HG03159 (cell line): ENCODE measurements around the gene KCNK10.
A peak's percentile ranks its signal among the peaks of the same experiment; 100 is the strongest.

Experiments used
- ATAC-seq: cut with Tn5 transposase; IDR thresholded peaks from one replicate; pipeline ENCODE4 v1.9.1; 2021; ENCODE audit warnings: mild to moderate bottlenecking, moderate library complexity; ENCODE audit not compliant: unreplicated experiment

KCNK10 gene

DNA sequence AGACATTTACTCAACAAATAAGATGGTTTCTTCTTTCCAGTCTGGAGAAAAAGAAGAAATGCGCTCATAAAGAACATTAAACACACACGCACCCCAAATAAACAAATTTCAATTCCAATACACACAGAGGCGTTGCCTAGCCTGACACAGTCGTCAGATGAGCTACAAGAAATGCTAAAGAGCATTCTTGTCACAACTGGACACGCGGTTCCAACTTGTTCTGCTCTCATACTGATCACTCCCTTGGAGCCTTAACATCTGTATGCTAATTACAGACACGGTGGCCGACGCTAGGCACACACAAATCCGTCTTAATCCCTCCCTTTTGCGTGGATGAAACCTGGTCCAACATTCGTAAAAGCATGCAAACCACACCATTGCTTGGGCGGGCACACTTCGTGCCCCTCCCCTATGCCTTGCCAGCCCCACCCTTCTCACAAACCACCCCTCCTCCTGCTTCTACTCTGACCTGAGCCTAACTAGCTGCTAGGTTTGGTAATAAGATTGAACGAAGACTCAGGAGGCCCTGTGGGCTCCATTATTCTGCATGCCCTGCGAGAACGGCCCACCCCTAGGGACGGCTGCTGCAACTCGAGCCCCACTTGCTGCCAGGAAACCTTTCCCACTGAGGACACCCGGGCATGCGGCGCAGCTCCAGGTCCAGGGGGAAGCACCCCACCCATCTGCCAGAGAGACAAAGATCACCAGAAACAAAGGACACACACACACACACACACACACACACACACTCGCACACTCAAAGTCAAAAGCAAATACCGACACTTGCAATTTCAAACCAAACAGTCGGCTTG lies 1.2 kb downstream of the KCNK10 start:
- ATAC-seq = no peak

DNA sequence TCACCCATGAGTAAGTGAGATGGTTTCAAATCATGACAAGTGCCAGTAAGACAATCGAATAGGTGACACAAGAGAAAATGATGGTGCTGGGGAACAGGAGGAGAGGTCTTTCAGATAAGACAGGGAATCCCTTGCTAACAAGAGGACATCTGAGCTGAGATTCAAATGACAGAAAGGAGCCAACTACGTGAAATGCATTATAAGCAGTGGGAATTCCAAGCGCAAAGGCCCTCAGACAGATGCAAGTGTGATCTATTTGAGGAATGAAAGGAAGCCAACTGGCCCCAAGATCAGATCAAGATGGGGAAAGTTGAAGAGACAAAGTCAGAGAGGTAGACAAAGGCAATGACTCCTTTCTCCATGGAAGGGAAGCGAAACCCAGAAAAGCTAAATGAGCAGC lies 4.7 kb downstream of the KCNK10 start:
- ATAC-seq = no peak

DNA sequence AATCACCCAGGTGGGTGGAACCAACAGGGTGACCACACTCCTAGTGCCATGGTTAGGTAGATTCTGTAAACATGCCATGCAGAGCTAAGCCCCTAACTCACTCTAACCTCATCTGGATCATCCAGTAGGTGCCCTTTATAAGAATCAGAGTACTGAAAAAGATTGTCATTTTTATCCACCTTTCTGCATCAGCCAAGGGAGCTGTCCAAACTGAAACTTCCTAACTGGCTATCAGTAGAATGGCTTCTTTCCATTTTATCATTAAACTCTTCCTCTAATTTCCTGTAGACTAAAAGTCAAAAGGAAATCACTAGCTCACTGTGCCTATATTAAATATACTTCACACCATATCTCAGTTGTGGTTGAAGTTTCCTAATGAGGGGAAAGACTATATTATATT lies 6.5 kb downstream of the KCNK10 start:
- ATAC-seq = no peak

DNA sequence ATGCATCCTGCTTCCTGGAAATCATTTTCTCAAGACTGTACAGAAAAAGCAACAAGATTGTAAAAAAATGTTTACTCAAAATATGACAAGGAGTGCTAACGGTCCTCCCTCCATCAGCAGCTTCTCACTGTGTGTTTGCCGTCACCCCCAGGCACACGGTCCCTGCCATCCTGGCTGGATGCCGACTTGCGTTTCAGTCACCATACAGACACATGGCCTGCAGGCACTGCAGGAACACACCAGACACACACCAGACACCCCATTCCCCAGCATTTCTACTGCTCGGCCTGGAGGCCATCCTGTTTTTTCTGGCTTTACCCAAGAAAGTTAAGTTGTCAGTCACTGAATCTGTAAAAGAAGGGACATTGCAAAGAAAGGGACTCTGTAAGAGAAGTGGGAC lies 10.8 kb downstream of the KCNK10 start:
- ATAC-seq = no peak

DNA sequence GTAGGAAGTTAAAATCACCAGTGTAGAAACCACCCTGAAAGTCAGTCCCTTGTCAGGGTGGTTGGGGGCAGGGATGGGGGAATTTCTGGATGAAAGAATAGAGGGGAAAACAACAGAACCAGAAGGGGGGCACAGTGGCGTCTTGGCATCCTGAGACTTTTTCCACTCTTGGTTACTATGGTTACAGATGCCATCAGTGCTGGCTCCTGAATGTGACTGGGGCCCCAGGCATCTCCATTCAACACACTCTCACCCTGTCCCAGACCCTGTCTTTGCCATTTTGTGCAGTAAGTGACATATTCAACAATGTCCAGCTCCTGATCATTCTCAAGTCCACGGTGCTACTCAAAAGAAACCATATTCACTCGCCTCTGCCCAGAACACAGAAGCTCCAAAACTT lies 11.3 kb downstream of the KCNK10 start:
- no peak for ATAC-seq

DNA sequence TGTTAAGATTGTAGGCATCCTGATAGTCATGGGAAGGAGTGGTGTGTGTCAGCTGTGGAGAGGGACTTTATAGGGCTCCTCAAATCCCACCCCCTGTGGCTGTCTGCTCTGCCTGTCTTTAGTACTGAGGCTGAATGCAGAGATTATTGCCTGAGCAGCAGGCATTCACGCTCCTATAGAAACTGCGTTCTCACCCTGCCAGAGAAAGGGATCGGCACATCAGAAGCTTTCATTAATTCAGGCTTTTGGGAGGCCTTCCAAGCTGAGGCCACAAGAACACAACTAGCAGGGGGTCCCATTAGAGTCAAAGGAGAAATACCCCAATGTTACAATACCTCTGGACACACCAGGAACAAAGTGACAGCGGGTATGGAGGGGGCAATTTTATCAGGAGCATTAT lies 12.6 kb downstream of the KCNK10 start:
- no peak for ATAC-seq

DNA sequence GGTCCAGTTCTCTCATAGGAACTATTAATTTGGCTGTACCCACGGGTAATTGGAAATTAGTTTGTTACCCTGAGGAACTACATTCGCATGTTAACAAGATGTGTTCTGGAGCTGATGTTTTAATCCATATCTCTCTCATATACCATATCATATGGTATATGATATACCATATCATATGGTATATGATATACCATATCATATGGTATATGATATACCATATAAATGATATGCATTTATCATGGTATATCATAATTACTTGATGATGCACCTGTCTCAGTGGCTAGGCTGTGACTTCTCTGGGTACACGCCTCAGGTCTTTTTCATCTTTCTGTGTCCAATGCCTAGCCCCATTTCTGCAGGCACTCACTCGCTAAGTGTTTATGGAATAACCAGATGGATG lies 13.0 kb downstream of the KCNK10 start:
- no peak for ATAC-seq

DNA sequence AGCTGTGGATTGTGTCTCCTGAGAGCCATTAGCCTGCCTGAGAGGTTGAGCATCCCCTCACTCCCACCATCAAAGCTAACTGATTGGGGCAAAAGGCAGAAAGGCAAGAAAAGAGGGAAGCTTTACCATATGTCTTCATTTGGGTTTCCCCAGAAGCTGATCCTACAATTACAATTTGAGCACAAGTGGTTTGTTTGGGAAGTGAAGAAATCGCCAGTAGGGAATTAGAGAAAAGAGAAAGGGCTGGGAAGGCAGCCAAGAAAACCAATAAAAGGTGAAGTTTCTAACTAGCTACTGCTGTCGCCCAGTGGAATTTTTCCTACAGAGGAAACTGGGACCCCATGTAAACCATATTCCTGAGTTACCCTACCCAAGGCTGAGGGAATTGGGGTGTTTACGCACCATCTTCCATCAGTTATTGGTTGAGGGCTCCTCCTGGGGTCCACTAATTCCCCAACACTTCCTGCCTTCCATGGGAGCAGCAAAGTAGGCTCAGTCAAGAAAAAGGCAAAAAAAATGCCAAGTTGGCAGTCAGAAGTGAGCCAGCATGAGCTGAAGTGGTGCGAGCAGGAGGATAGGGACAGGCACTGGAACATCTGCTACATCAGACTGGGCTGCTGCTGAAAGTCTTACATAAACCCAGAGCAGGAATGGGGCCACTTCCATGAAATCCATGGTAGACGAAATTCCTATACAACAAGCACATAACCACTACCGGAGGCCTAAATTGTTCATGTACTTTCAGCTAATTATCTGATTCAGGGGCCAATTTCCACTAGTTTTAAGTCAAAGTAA lies 17.3 kb downstream of the KCNK10 start:
- ATAC-seq = no peak

DNA sequence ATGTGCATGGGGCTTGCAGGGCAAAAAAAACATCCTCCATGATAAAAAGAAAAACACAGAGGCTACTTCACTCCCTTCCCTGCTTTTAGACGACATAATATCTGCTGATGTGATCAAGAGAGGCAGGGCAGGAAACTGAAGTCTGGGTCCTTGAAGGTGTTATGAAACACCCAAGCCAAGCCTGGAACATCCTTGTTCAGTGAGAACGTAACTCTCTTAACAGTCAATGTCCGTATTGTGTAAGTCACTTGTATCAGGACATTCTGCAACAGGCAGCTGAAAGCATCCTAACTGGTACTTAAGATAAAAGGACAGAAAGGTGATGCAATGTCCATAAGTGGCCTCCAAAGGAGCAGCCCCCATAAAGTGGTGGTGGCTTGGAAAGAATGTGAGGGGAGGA lies 20.0 kb downstream of the KCNK10 start:
- no peak for ATAC-seq

DNA sequence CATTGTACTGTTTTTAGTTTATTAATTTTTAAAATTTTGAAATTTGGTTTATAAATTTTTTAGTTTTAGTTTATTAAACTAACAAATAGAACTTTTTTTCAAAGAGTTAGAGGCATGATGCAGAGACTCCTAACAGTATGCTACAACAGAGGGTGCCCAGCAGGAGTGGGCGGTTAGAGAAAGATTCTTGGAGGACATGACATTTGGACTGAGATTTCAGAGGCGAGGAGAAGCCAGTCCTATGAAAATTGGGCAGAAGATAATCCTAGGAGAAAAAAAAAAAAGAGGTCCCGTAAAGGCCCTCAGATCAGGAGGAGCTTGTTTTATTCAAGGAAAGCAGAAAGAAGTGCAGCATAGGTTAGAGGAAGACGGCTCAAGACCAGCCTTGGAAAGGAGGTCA lies 21.7 kb downstream of the KCNK10 start:
- ATAC-seq = no peak

DNA sequence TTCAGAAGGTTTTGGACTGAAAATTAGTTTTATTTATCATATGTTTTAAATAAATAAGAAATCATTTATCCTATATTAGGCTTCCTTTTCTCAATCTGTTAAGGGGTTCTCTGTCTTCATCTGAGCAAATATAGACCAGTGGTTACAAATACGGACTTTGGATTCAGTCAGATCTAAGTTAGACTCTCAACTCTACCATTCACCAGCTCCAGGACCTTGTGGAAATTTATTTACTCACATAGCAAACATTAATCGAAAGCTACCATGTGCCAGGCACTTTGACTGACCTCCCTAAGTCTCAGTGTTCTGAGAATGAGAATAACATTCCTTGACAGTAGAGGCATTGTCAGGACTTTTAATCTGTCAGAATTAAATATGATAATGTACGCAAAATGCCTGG lies 22.3 kb downstream of the KCNK10 start:
- ATAC-seq = no peak

DNA sequence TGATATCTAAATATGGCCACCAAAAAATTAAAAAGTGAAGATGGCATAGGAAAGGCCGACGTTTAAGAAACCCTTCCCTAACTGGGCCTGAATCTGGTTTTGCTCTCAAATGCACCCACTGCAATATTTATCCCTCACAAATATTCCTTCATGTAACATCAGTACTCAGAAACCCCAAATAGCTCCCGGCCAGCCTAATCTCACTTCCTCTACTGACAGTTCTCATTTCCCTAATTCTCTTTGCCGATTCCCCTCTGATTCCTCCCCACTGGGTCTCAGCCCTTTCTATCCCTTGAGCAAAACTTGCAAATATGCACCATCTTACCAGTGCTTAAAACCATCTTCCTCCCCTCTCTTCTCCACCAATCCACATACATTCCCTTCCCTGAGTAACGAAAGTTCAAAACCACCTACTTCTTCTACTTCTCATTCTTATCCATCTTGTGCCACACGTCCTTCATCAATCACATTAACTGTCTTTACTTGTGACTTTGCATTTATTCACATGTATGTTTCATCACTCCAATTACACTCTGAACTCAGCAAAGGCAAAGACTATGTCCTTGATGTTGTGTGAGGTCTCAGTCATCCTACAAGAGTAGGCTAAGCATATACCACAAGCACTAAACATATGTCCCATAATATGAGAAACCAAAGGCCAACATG lies 23.1 kb downstream of the KCNK10 start:
- peak; percentile 76 for ATAC-seq

DNA sequence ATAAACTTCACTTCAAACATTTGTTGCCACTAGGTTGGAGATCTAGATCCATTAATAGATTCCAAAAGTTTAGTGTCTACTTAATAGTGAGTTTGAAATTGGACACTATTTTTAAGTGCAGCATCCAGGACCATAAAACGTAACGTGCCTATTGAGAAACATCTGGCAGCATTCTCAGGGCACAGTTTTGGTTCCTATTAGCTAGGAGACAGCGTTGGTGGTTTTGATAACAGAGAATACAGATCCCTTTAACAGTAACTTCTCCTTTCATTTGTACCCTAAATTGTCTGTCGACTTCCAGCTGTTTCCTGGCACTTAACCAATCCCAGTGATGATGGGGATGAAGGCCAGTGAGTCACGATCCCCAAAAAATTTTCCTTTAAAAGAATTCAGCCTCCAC lies 25.8 kb downstream of the KCNK10 start:
- no peak for ATAC-seq

DNA sequence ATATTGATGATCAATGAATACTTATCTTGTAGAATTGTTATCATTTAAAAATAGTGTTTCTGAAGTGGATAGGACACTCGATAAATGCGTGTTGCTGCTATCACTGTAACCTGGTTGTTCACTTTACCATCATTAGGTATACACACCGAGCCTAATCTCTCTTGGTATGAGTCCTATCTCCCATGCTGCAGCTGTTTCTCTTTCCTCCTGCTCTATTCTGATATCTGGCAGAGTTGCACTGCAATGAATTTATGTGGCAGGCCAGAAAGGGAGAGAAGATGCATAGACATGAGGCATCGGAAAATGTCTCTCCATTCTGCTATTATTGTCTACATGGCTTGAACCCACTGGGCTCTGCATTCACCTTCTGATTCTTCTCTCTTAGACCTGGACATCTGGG lies 26.7 kb downstream of the KCNK10 start:
- no peak for ATAC-seq

DNA sequence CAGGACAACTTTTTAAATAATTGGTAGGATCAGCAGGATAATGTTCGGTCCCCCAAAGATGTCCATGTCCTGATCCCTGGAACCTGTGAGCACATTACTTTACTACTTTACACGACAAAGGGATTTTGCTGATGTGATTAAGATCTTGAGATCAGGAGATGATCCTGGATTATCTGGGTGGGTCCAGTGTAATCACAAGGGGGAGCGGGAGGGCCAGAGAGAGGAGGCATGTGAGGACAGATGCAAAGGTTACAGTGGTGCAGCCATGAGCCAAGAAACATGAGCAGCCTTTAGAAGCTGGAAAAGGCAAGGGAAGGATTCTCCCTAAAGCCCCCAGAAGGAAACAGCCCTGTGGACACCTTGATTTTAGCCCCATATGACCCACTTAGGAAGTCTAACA lies 33.1 kb downstream of the KCNK10 start:
- ATAC-seq = no peak

DNA sequence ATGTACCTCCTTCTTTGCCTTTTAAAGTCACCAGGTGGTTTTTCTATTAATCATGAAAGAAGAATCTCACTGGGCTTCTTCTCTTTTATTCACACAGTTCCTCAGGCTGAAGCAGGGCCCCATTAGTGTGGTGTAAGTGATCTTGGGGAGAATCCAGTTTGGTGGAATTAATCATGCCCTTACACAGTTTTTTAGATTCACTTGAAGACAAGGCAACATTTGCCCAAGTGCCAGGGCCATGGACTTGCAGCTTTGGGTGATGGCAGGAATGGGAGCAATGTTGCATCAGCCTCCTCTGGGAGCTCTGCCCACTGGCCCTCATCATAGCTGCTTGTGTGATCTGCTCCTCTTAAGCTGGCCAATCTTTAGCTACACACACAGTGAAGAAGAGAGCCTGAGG lies 33.8 kb downstream of the KCNK10 start:
- ATAC-seq = no peak

DNA sequence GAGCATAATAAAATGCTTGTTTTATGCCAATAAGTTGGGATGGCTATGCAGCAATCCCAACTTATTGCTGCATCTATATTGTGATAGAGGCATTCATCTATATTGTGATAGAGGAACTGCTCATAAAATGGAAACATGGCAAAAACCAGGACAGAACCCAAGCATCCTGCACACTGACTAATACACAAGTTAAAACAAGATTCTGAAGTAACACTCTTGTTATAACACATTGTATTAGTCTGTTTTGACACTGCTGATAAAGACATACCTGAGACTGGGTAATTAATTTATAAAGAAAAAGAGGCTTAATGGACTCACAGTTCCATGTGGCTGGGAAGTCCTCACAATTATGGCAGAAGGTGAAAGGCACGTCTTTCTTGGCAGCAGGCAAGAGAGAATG lies 36.8 kb downstream of the KCNK10 start:
- ATAC-seq = no peak

DNA sequence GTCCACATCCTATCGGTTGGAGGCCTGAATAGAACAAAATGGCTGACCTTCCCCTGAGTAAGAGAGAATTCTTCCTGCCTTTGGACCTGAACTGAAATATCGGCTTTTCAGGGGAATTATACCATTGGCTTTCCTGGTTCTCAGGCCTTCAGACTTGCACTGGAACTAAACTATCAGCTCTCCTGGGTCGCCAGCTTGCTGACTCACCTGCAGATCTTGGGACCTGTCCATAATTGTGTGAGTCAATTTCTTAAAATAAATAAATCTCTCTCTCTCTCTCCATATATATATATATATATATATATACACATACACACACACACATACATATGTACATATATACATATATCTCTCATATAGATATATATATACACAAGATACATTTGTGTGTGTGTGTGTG lies 41.6 kb downstream of the KCNK10 start:
- no peak for ATAC-seq

DNA sequence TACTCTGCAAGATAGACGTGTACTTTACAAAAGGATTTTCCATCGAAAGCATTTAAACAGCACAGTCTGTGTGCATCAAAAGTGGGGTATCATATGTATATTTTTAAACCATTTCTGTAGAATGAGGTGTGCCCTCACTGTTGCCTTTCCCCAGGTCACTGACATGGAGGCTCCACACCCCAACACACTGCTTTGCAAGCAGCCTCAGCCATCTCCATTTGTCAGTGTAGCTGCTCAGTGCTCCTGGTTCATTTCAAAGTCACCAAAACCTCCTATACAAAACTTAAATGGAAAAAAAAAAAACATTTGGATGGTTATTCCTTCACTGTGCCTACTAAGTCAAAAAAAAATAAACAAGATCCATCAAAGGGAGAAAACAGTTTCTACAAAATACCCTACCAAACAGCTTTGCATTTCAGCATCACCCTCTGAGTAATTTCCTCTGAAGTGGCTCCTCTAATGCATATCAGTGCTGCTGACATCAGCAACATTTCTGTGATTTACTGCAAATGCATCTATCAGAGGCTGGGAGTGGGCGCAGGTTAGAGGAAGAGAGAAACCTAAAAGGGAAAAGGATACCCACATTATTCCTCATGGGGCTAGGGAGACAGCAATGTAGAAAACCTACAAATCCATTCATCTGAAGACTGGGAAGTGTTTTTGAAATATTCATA lies 46.0 kb downstream of the KCNK10 start:
- ATAC-seq = no peak

DNA sequence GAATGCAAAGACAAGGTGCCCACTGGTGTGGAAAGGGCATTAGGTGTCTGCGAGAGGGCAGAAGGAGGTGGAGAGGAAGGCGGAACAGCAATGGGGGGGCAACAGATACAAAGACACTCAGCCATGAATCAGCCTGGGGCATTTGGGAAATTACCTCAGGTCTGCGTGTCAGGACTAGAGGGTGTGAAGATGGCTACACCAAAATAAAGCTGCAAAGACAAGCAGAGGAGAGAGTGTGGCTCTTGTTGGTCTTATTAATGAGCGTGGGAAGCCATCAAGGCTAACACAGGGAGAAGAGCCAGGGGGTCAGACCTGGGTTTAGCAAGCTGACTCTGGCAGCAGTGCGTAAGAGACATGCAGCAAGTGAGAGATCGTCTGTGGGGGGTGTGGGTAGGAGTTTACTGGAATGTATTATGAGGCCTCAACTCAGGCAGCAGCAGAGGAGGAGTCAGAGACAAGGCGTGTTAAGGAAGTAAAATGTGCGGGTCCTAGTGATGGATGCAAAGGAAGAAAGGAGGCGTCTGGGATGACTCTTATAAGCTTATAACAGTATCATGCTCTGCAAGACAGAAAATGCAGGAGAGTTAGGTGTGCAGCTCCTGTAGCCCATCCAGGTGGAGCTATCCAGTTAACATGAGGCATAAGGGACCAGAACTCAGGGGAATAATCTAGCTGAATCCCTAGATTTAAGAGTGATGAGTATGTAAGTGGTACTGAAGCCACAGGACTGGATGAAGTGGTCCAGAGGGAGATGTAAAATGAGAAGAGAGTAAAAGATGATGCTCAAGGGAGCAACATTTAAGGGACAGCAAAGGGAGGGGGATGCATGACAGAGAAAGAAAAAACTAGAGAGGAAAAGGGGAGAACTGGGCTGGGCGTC lies 50.4 kb downstream of the KCNK10 start:
- ATAC-seq = no peak
